ENCODE results near the gene GTSE1. TPM values are rescaled to one million over a fixed set of nuclear protein-coding genes. Genes with fewer than 3 reads are reported as not detected.

The GTSE1 gene
- total RNA-seq, 1 experiment from 2014 or later, result 64.6 TPM

DNA sequence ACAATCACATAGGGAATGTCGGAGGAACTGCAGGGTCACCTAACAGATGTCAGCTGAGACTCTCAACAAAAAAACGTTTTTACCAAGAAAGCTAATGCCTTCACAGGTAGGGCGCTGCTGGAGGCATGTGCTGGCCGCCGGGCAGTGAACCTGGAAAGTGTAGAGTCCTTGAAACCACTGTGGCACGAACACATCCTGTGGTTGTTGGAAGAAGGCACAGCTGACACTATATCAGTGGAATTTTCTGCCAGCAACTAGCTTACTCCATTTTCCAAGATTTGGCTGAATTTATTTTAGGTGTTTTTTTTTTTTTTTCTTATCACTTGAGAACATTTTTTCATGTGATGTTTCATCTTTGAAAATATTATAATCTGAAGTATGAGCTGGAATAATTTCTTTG, 53.0 kb downstream of the GTSE1 start:
- peaks cover 29% of the 10 kb centered on the region; the same call in 1 of the 2 replicates for H3K36me3 ChIP-seq (ENCODE audit: low read depth)
- intact Hi-C loops (cut with micrococcal nuclease; ENCODE audit: unreplicated experiment), result no loop called here

DNA sequence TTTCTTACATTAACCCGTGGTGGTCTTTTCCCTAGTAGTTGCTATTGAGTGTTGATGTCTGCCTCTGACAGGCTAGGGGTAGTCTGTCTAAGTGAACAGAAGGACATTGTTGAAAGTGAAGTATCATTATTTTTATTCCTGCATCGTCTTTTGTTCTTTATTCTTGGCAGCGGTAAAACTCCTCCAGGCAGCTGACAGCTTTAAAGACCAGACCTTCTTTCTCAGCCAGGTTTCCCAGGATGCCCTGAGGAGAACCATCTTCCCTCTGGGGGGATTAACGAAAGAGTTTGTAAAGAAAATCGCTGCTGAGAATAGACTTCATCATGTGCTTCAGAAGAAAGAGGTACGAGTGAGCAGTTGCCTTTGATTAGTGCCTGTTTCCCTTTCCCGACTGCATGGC, 53.5 kb downstream of the GTSE1 start:
- Histone ChIP-seq H3K4me2 (no peak overlapping the region), H2AFZ (no peak overlapping the region), H3K4me3 (no peak overlapping the region), H3K36me3 (ENCODE audit: low read depth) (peaks cover 26% of the 10 kb centered on the region; the same call in 1 of the 2 replicates), H3F3A (ENCODE audit: insufficient read depth, low read depth) (peaks cover 25% of the 10 kb centered on the region), H3K27me3 (ENCODE audit: insufficient read depth, low read depth) (no peaks in the 10 kb centered on the region), H4K20me1 (ENCODE audit: insufficient read depth) (peaks cover 14% of the 10 kb centered on the region), H3K9me2 (ENCODE audit: insufficient read depth) (no peaks in the 10 kb centered on the region), H3K79me2 (ENCODE audit: low read depth) (no peaks in the 10 kb centered on the region), H3K4me1 (replicated peaks; ENCODE audit: insufficient read depth) (0 out of 2 replicates have a peak, but pooled peaks cover 3% of the 10 kb centered on the region), H3K27ac (no peak overlapping the region), H3K9me3 (ENCODE audit: insufficient read depth, low read depth) (no peaks in the 10 kb centered on the region)
- CTCF ChIA-PET, result no interaction called here
- intact Hi-C loops (cut with micrococcal nuclease; ENCODE audit: unreplicated experiment), result no loop called here
- no TSS peak for BruUV-seq (replicated peaks)
- POLR2A ChIA-PET (ENCODE audit: unreplicated experiment), result no interaction called here
- TF ChIP-seq, protein P1, sequence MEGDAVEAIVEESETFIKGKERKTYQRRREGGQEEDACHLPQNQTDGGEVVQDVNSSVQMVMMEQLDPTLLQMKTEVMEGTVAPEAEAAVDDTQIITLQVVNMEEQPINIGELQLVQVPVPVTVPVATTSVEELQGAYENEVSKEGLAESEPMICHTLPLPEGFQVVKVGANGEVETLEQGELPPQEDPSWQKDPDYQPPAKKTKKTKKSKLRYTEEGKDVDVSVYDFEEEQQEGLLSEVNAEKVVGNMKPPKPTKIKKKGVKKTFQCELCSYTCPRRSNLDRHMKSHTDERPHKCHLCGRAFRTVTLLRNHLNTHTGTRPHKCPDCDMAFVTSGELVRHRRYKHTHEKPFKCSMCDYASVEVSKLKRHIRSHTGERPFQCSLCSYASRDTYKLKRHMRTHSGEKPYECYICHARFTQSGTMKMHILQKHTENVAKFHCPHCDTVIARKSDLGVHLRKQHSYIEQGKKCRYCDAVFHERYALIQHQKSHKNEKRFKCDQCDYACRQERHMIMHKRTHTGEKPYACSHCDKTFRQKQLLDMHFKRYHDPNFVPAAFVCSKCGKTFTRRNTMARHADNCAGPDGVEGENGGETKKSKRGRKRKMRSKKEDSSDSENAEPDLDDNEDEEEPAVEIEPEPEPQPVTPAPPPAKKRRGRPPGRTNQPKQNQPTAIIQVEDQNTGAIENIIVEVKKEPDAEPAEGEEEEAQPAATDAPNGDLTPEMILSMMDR (conservative IDR thresholded peaks at IDR 0.05), result no peak
- TF ChIP-seq EZH2 (IDR thresholded peaks at IDR 0.05; ENCODE audit: low read depth), result no peak
- no peak for DNase-seq

More for the DNA sequence above, 53.0 kb downstream of the GTSE1 start:
- Histone ChIP-seq H3F3A (ENCODE audit: insufficient read depth, low read depth) (peaks cover 25% of the 10 kb centered on the region), H4K20me1 (ENCODE audit: insufficient read depth) (peaks cover 14% of the 10 kb centered on the region), H3K27ac (no peak overlapping the region), H3K9me3 (ENCODE audit: insufficient read depth, low read depth) (no peaks in the 10 kb centered on the region), H3K9me2 (ENCODE audit: insufficient read depth) (no peaks in the 10 kb centered on the region), H3K4me1 (replicated peaks; ENCODE audit: insufficient read depth) (0 out of 2 replicates have a peak, but pooled peaks cover 3% of the 10 kb centered on the region), H2AFZ (no peak overlapping the region), H3K4me3 (no peak overlapping the region), H3K79me2 (ENCODE audit: low read depth) (no peaks in the 10 kb centered on the region), H3K27me3 (ENCODE audit: insufficient read depth, low read depth) (no peaks in the 10 kb centered on the region), H3K4me2 (no peak overlapping the region)
- ChIA-PET POLR2A (ENCODE audit: unreplicated experiment) (no interaction called here), CTCF (no interaction called here)
- TF ChIP-seq, protein P1 (conservative IDR thresholded peaks at IDR 0.05), result no peak
- no peak for TF ChIP-seq EZH2 (IDR thresholded peaks at IDR 0.05; ENCODE audit: low read depth)
- DNase-seq, result no peak
- no TSS peak for BruUV-seq (replicated peaks)

DNA sequence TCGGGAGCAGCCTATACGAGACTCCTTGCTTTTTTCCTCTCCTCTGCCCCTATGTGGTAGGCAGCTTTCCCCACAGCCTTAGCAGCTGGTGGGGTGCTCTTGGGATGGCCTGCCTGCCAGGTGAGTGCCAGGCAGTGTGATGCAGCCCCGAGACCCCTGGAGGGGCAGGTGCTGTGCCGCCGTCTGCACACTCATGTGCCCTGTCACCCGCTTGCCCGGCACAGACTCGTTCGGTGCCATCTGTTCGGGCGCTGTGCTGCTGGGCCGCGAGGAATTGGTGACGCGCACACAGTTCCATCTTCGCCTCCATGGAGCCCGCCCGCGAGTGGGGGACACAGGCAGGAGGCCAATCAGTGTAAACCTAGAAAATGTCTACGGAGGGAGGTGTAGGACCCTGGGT, 54.0 kb downstream of the GTSE1 start:
- CTCF ChIA-PET, result no interaction called here
- no TSS peak for BruUV-seq (replicated peaks)

More for the DNA sequence above, 54.0 kb downstream of the GTSE1 start:
- Histone ChIP-seq H3K27me3 (ENCODE audit: insufficient read depth, low read depth) (no peaks in the 10 kb centered on the region), H3K9me2 (ENCODE audit: insufficient read depth) (no peaks in the 10 kb centered on the region), H3K9me3 (ENCODE audit: insufficient read depth, low read depth) (no peaks in the 10 kb centered on the region), H4K20me1 (ENCODE audit: insufficient read depth) (peaks cover 14% of the 10 kb centered on the region), H3K4me2 (no peak overlapping the region), H2AFZ (no peak overlapping the region), H3K4me1 (replicated peaks; ENCODE audit: insufficient read depth) (0 out of 2 replicates have a peak, but pooled peaks cover 3% of the 10 kb centered on the region), H3K36me3 (ENCODE audit: low read depth) (peaks cover 22% of the 10 kb centered on the region; the same call in 1 of the 2 replicates), H3K79me2 (ENCODE audit: low read depth) (no peaks in the 10 kb centered on the region), H3K27ac (no peak overlapping the region), H3F3A (ENCODE audit: insufficient read depth, low read depth) (peaks cover 25% of the 10 kb centered on the region), H3K4me3 (no peak overlapping the region)
- POLR2A ChIA-PET (ENCODE audit: unreplicated experiment), result no interaction called here
- intact Hi-C loops (cut with micrococcal nuclease; ENCODE audit: unreplicated experiment), result no loop called here
- TF ChIP-seq, protein P1 (conservative IDR thresholded peaks at IDR 0.05), result no peak
- TF ChIP-seq EZH2 (IDR thresholded peaks at IDR 0.05; ENCODE audit: low read depth), result no peak
- DNase-seq, result no peak
